Inflammatory macrophage (primary cell): ENCODE data around the gene EMID1.
"Not testable (repeated sequence)": the region's sequence is repeated elsewhere in the genome, so short reads cannot be mapped to it uniquely, and the experiment has no call there.

Source experiments
- DNase-seq, 2 donors: peaks; one replicate each; pipeline ENCODE4 v3.0.0-alpha.2; 2020 to 2022

The EMID1 gene

GRCh38 chr22:29231971-29232959 is 26.6 kb downstream of the EMID1 start:
- no peak for DNase-seq

DNA sequence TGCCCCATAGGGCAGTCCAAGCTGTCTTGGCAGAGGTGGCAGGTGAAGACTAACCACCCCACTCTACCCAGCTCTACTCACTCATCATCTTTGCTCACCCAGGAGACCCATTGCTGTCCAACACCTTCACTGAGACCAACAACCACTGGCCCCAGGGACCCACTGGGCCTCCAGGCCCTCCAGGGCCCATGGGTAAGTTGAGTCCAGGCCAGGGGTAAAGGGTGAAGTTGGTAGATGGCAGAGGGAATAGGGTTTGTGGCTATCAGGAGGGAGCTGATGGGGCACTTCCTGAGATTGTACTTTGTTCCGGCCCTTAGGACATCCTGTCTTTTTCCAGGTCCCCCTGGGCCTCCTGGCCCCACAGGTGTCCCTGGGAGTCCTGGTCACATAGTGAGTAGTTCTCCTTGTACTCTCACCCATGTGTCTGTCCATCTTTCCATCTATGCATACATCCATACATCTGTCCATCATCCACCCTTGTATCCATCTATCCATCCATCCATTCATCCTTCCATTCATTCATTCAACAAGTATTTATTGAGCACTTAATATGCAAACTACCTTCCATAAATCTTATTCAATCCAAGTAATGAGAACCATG is 27.7 kb downstream of the EMID1 start:
- DNase-seq, result no peak

GRCh38 chr22:29240481-29240880 is 34.8 kb downstream of the EMID1 start:
- not testable (repeated sequence) for DNase-seq

DNA sequence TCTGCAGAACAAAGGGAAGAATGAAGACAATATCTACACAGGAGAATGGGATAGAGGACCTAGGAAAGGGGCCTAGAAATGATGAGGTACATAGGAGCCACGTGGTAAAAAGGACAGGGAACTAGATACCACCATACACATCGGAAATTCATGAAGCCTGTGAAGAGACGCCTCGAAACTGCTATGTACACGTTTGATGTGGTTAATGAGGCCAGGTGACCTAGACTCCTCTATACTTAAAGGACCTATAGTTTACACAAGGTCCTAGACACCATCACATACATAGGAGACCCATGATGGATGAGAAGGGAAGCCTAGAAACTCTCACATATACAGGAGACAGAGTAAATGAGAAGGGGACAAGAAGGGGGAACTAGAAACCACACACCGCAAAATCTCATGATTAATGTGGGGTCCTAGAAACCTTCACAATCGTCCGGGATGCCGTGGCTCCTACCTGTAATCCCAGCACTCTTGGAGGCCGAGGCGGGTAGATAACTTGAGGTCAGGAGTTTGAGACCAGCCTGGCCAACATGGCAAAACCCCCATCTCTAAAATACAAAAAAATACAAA is 38.3 kb downstream of the EMID1 start:
- DNase-seq, result no peak

GRCh38 chr22:29244785-29245625 is 39.3 kb downstream of the EMID1 start:
- no peak for DNase-seq

DNA sequence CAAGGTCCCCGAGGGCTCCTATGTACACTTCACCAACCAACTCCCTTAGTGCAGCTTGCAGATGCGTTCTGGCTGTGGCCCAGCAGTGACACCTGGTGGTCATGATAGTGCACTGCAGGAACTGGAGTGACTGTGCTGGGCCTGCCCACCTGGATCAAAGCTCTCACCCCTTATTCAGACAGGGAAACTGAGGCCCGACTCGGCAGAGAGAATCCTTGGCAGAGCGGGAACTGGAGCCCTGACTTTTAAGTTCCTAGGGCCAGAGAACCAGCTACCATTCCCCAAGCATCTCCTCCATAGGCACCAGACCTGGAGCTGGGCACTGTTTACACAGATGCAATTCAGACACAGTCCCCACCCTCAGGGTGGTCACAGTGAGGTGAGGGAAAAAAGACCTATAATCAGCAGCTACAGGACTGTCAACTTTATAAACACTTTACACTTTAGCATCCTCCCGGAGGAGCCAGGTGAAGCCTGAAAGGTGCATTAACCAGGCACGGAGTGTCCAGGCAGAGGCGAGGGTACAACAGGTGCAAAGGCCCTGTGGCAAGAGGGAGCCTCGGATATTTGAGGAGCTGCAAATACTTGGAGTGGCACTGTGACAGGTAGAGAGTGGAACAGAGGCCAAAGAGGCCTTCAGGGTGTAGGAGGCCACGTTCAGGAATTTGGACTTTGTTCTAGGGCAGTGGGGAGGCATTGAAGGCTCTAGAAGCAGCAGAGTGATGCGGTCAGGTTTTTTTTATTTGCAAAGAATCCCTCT is 40.1 kb downstream of the EMID1 start:
- peak; percentile 56 to 69 for DNase-seq

DNA sequence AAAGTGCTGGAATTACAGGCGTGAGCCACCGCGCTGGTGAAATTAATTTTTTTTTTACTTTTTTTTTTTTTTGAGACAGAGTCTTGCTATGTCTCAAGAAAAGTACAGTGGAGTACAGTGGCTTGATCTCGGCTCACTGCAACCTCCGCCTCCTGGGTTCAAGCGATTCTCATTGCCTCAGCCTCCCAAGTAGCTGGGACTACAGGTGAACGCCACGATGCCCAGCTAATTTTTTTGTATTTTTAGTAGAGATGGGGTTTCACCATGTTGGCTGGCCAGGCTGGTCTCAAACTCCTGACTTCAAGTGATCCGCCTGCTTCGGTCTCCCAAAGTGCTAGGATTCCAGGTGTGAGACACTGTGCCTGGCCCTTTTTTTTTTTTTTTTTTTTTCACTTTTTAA is 42.2 kb downstream of the EMID1 start:
- DNase-seq, result not testable (repeated sequence)

DNA sequence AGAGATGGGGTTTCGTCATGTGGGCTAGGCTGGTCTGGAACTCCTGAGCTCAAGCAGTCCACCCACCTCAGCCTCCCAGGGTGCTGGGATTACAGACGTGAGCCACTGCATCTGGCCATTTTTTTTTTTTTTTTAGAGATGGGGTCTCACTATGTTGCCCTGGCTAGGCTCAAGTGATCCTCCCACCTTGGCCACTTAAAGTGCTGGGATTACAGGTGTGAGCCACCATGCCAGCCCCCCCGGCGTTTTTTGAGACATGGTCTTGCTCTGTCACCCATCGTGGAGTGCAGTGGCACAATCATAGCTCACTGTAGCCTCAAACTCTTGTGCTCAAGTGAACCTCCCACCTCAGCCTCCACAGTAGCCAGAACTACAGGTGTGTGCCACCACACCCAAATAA is 45.6 kb downstream of the EMID1 start:
- no peak for DNase-seq

DNA sequence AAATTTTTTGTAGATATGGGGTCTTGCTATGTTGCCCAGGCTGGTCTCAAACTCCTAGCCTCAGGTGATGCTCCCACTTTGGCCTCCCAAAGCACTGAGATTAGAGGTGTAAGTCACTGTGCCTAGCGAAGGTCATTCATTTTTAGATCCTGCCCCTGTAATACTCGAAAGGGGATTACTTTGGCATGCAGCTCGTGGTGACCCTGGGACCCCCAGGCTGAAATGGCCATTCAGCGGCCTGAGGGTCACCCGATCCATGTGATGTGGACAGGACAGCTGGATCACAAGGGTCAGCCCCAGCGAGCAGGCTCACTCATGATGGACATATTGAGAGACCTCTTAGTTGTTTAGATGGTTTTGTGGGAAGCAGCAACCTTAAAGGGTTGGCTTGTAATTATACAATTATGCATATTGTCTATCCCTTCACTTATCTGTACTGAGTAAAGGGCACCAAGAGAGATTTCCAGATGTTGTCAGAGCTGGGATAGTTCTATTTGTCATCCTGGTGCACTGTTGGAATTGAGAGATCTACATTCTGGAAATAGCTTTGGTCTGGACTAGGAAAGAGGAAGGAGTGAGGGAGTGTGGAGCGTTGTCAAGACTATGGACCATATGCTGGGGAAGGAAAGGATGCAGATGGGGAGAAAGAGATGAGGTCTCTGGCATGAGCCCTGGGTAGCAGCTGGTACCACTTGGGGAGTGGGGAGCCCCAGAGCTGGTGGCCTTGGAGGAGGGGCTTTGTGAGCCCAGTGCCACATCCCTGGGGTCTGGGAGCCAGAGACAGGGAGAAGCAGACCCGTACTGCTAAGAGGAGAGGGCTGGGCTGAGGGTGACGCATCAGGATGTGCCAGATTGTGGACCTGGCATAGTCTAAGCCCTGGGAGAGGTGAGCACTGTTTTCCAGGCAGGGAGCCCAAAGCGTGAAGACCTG is 46.5 kb downstream of the EMID1 start:
- no peak for DNase-seq

- no peak for DNase-seq
These were observed 48.0 kb downstream of the EMID1 start for GRCh38 chr22:29253561-29254285.

GRCh38 chr22:29254286-29254660 is 48.6 kb downstream of the EMID1 start:
- DNase-seq, result no peak

DNA sequence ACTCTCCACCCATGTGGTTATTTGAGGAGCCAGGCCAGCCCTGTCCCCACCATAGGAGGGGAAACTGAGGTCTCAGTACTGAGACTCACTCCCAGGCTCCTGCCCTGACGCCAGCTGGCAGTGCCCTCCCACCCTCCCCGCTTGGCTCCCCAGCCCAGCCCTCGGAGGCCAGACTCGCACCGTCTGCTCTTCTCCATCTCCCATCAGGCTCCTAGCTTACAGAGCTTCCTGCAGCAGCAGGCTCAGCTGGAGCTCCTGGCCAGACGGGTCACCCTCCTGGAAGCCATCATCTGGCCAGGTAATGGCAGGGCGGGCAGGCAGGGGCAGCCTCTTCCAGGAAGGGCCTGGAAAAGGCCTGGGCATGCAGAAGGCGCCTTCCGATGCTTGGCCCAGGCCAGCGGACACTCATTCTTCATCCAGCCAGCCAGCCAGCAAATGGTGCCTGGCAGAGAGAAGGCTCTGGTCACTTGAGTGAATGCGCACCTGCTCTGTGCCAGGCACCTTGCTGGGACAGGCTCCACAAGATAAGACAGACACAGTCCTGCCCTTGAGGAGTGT is 49.4 kb downstream of the EMID1 start:
- DNase-seq, result no peak

- no peak for DNase-seq
These were observed 51.1 kb downstream of the EMID1 start for GRCh38 chr22:29256606-29257325.

DNA sequence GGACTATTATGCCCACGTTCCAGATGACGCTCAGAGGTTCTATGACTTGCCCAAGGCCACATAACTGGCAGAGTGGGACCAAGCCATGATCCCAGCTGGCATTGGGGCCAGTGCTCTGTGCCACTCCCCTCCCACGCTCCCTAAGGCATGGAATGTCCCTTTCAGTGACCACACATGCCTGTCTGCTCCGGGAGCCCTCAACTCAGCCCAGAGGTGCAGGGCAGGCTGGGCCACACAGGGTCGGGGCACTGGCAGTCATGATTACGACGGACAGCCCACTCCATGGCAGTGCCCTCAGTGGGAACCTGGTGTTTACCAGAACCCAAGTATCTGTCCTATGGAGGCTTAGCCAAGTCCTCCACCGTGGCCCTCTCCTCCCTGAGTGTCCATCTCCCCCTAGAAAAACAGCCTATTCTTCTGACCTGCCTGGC is 52.1 kb downstream of the EMID1 start:
- no peak for DNase-seq

- no peak for DNase-seq
These were observed 52.9 kb downstream of the EMID1 start for GRCh38 chr22:29258407-29259252.

- no peak for DNase-seq
These were observed 53.7 kb downstream of the EMID1 start for GRCh38 chr22:29259253-29259899.

GRCh38 chr22:29260031-29260560 is 54.4 kb downstream of the EMID1 start:
- no peak for DNase-seq
